Measurements from ENCODE around the gene C11orf91.
"Not testable (repeated sequence)": the region's sequence is repeated elsewhere in the genome, so short reads cannot be mapped to it uniquely, and the experiment has no call there.

The C11orf91 gene

GRCh38 chr11:33669598-33670249 is 30.9 kb downstream of the C11orf91 start:
- no peaks in the 10 kb centered on the region for H3K9me3 ChIP-seq (ENCODE audit: control insufficient read depth, insufficient read depth, low read length)
- WGBS (ENCODE audit: insufficient coverage, insufficient read length) = no CpG with 5 or more reads among the region's 5 CpGs
- H3K27ac ChIP-seq (ENCODE audit: low read length) = no peak overlapping the region
- peaks cover 7% of the 10 kb centered on the region; the same call in 1 of the 2 replicates for H3K4me1 ChIP-seq (ENCODE audit: control insufficient read depth, insufficient read depth, low read length)
- H3K27me3 ChIP-seq (ENCODE audit: control insufficient read depth, insufficient read depth, low read length) = no peaks in the 10 kb centered on the region
- H3K4me3 ChIP-seq (ENCODE audit: low read length) = no peak overlapping the region
- no peaks in the 10 kb centered on the region for H3K36me3 ChIP-seq (ENCODE audit: control insufficient read depth, insufficient read depth, low read length)
- no peak for DNase-seq (ENCODE audit: low read depth, low spot score)

- Histone ChIP-seq H3K27ac (ENCODE audit: low read length) (no peak overlapping the region), H3K27me3 (ENCODE audit: control insufficient read depth, insufficient read depth, low read length) (no peaks in the 10 kb centered on the region), H3K4me1 (ENCODE audit: control insufficient read depth, insufficient read depth, low read length) (peaks cover 7% of the 10 kb centered on the region; the same call in 1 of the 2 replicates), H3K9me3 (ENCODE audit: control insufficient read depth, insufficient read depth, low read length) (no peaks in the 10 kb centered on the region), H3K4me3 (ENCODE audit: low read length) (no peak overlapping the region), H3K36me3 (ENCODE audit: control insufficient read depth, insufficient read depth, low read length) (no peaks in the 10 kb centered on the region)
- no CpG with 5 or more reads among the region's 6 CpGs for WGBS (ENCODE audit: insufficient coverage, insufficient read length)
- DNase-seq (ENCODE audit: low read depth, low spot score) = no peak
Observed at GRCh38 chr11:33668951-33669596, 31.6 kb downstream of the C11orf91 start.

GRCh38 chr11:33668468-33668825 is 32.2 kb downstream of the C11orf91 start:
- Histone ChIP-seq H3K4me3 (ENCODE audit: low read length) (no peak overlapping the region), H3K9me3 (ENCODE audit: control insufficient read depth, insufficient read depth, low read length) (no peaks in the 10 kb centered on the region), H3K27me3 (ENCODE audit: control insufficient read depth, insufficient read depth, low read length) (no peaks in the 10 kb centered on the region), H3K27ac (ENCODE audit: low read length) (no peak overlapping the region), H3K36me3 (ENCODE audit: control insufficient read depth, insufficient read depth, low read length) (no peaks in the 10 kb centered on the region), H3K4me1 (ENCODE audit: control insufficient read depth, insufficient read depth, low read length) (peaks cover 7% of the 10 kb centered on the region; the same call in 1 of the 2 replicates)
- WGBS (ENCODE audit: insufficient coverage, insufficient read length) = no CpG with 5 or more reads among the region's 6 CpGs
- DNase-seq (ENCODE audit: low read depth, low spot score) = no peak

- peaks cover 7% of the 10 kb centered on the region; the same call in 1 of the 2 replicates for H3K4me1 ChIP-seq (ENCODE audit: control insufficient read depth, insufficient read depth, low read length)
- H3K27ac ChIP-seq (ENCODE audit: low read length) = no peak overlapping the region
- no peaks in the 10 kb centered on the region for H3K27me3 ChIP-seq (ENCODE audit: control insufficient read depth, insufficient read depth, low read length)
- H3K9me3 ChIP-seq (ENCODE audit: control insufficient read depth, insufficient read depth, low read length) = no peaks in the 10 kb centered on the region
- no peaks in the 10 kb centered on the region for H3K36me3 ChIP-seq (ENCODE audit: control insufficient read depth, insufficient read depth, low read length)
- WGBS (ENCODE audit: insufficient coverage, insufficient read length) = no CpG with 5 or more reads among the region's 18 CpGs
- no peak for DNase-seq (ENCODE audit: low read depth, low spot score)
- H3K4me3 ChIP-seq (ENCODE audit: low read length) = no peak overlapping the region
Observed at GRCh38 chr11:33667819-33668467, 32.7 kb downstream of the C11orf91 start.

GRCh38 chr11:33665350-33666106 is 35.1 kb downstream of the C11orf91 start:
- H3K4me1 ChIP-seq (ENCODE audit: control insufficient read depth, insufficient read depth, low read length) = peaks cover 7% of the 10 kb centered on the region; the same call in 1 of the 2 replicates
- no CpG with 5 or more reads among the region's 6 CpGs for WGBS (ENCODE audit: insufficient coverage, insufficient read length)
- H3K36me3 ChIP-seq (ENCODE audit: control insufficient read depth, insufficient read depth, low read length) = no peaks in the 10 kb centered on the region
- no peak overlapping the region for H3K4me3 ChIP-seq (ENCODE audit: low read length)
- no peaks in the 10 kb centered on the region for H3K27me3 ChIP-seq (ENCODE audit: control insufficient read depth, insufficient read depth, low read length)
- DNase-seq (ENCODE audit: low read depth, low spot score) = no peak
- no peak overlapping the region for H3K27ac ChIP-seq (ENCODE audit: low read length)
- no peaks in the 10 kb centered on the region for H3K9me3 ChIP-seq (ENCODE audit: control insufficient read depth, insufficient read depth, low read length)

GRCh38 chr11:33664827-33665226 is 35.8 kb downstream of the C11orf91 start:
- WGBS (ENCODE audit: insufficient coverage, insufficient read length) = no CpG with 5 or more reads among the region's 4 CpGs
- no peak overlapping the region for H3K27ac ChIP-seq (ENCODE audit: low read length)
- H3K9me3 ChIP-seq (ENCODE audit: control insufficient read depth, insufficient read depth, low read length) = no peaks in the 10 kb centered on the region
- H3K4me1 ChIP-seq (ENCODE audit: control insufficient read depth, insufficient read depth, low read length) = peaks cover 7% of the 10 kb centered on the region; the same call in 1 of the 2 replicates
- H3K27me3 ChIP-seq (ENCODE audit: control insufficient read depth, insufficient read depth, low read length) = no peaks in the 10 kb centered on the region
- no peaks in the 10 kb centered on the region for H3K36me3 ChIP-seq (ENCODE audit: control insufficient read depth, insufficient read depth, low read length)
- no peak overlapping the region for H3K4me3 ChIP-seq (ENCODE audit: low read length)
- DNase-seq (ENCODE audit: low read depth, low spot score) = no peak

GRCh38 chr11:33664166-33664565 is 36.5 kb downstream of the C11orf91 start:
- no peak for DNase-seq (ENCODE audit: low read depth, low spot score)
- peaks cover 5% of the 10 kb centered on the region; the same call in 1 of the 2 replicates for H3K4me1 ChIP-seq (ENCODE audit: control insufficient read depth, insufficient read depth, low read length)
- WGBS (ENCODE audit: insufficient coverage, insufficient read length) = no CpG with 5 or more reads among the region's 6 CpGs
- no peaks in the 10 kb centered on the region for H3K9me3 ChIP-seq (ENCODE audit: control insufficient read depth, insufficient read depth, low read length)
- no peaks in the 10 kb centered on the region for H3K27me3 ChIP-seq (ENCODE audit: control insufficient read depth, insufficient read depth, low read length)
- H3K36me3 ChIP-seq (ENCODE audit: control insufficient read depth, insufficient read depth, low read length) = no peaks in the 10 kb centered on the region
- H3K4me3 ChIP-seq (ENCODE audit: low read length) = no peak overlapping the region
- no peak overlapping the region for H3K27ac ChIP-seq (ENCODE audit: low read length)

- no peaks in the 10 kb centered on the region for H3K36me3 ChIP-seq (ENCODE audit: control insufficient read depth, insufficient read depth, low read length)
- H3K27me3 ChIP-seq (ENCODE audit: control insufficient read depth, insufficient read depth, low read length) = no peaks in the 10 kb centered on the region
- H3K27ac ChIP-seq (ENCODE audit: low read length) = no peak overlapping the region
- H3K4me1 ChIP-seq (ENCODE audit: control insufficient read depth, insufficient read depth, low read length) = peaks cover 4% of the 10 kb centered on the region; the same call in 1 of the 2 replicates
- no peak for DNase-seq (ENCODE audit: low read depth, low spot score)
- no peaks in the 10 kb centered on the region for H3K9me3 ChIP-seq (ENCODE audit: control insufficient read depth, insufficient read depth, low read length)
- H3K4me3 ChIP-seq (ENCODE audit: low read length) = no peak overlapping the region
Observed at GRCh38 chr11:33663121-33663520, 37.5 kb downstream of the C11orf91 start.

GRCh38 chr11:33661526-33661925 is 39.1 kb downstream of the C11orf91 start:
- H3K4me3 ChIP-seq (ENCODE audit: low read length); H3K36me3 ChIP-seq (ENCODE audit: control insufficient read depth, insufficient read depth, low read length); H3K9me3 ChIP-seq (ENCODE audit: control insufficient read depth, insufficient read depth, low read length); DNase-seq (ENCODE audit: low read depth, low spot score); H3K4me1 ChIP-seq (ENCODE audit: control insufficient read depth, insufficient read depth, low read length); H3K27ac ChIP-seq (ENCODE audit: low read length); H3K27me3 ChIP-seq (ENCODE audit: control insufficient read depth, insufficient read depth, low read length): not testable (repeated sequence)
- no CpG with 5 or more reads among the region's 7 CpGs for WGBS (ENCODE audit: insufficient coverage, insufficient read length)

GRCh38 chr11:33660962-33661361 is 39.7 kb downstream of the C11orf91 start:
- Histone ChIP-seq H3K4me1 (ENCODE audit: control insufficient read depth, insufficient read depth, low read length) (no peaks in the 10 kb centered on the region), H3K4me3 (ENCODE audit: low read length) (no peak overlapping the region), H3K9me3 (ENCODE audit: control insufficient read depth, insufficient read depth, low read length) (no peaks in the 10 kb centered on the region), H3K36me3 (ENCODE audit: control insufficient read depth, insufficient read depth, low read length) (no peaks in the 10 kb centered on the region), H3K27me3 (ENCODE audit: control insufficient read depth, insufficient read depth, low read length) (no peaks in the 10 kb centered on the region), H3K27ac (ENCODE audit: low read length) (no peak overlapping the region)
- no peak for DNase-seq (ENCODE audit: low read depth, low spot score)
- no CpG with 5 or more reads among the region's 4 CpGs for WGBS (ENCODE audit: insufficient coverage, insufficient read length)

Data from iPS DF 6.9 (cell line).